Measurements from ENCODE around the gene DLX6. TPM values are rescaled to one million over a fixed set of nuclear protein-coding genes. Genes with fewer than 3 reads are reported as not detected.

DLX6 gene
- polyA plus RNA-seq, 3 donors: not detected

- no peak for DNase-seq (ENCODE audit: low read depth in 3 of 3, low spot score in 2 of 3)
Measured at GRCh38 chr7:97009753-97010732, 4.7 kb downstream of the DLX6 start.

DNA sequence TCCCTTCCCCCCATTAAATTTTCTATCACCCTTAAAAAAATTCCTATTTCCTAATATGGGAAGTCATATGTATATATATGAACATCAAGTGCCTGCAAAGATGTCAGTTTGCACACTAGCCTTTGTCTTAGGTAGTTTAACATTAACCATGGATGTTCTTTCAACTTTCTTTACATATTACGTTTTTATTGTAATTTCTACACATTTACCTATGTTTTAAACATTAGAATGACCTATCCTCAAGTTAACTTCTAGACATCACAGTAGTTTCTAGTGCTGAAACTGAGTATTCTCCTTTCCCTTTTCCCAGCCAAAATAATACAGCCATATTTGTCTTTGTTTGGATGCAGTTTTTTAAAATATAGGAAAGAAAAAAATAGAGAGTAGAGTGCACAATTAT is 5.8 kb downstream of the DLX6 start:
- no peak for DNase-seq (ENCODE audit: low read depth in 3 of 3, low spot score in 2 of 3)

DNA sequence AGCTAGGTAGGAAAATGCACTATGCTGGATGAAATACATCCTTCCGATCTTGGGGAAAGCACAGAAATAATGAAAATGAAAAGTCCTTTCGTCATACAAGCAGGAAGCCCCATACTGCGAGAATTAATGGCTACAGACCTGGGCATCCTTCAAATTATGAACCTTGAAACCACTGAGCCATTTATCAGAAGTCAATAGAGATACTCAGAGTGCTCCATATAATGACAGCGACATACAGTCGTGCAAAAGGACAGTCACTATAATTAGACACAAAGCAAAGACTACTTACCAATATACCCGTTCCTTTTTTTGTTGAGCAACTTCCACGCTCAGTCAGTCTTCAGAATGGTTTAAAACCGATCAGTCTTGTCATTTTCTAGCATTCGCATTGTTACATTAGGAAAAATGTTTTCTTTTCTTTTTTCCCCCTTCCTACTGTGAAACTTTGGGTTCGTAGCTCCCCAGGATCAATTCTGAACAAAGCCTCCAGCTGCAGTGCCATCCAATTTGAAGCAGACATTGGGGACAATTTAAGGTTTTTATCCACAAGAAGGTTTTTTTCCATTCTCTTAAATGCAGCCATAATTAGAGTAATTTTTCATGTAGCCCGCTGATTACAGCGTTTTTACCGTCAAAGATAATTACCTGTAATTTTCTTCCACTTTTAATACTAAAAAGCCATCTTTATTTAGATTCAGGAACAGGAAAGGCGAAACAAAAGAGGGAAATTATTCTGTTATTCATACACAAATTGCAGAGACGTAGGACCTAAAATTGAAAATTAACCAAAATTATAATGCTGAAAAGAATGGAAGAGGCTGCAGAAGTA is 6.4 kb downstream of the DLX6 start:
- DNase-seq (ENCODE audit: low read depth in 3 of 3, low spot score in 2 of 3): no peak

GRCh38 chr7:97012365-97013133 is 7.2 kb downstream of the DLX6 start:
- no peak for DNase-seq (ENCODE audit: low read depth in 3 of 3, low spot score in 2 of 3)

GRCh38 chr7:97013134-97013844 is 7.9 kb downstream of the DLX6 start:
- no peak for DNase-seq (ENCODE audit: low read depth in 3 of 3, low spot score in 2 of 3)

GRCh38 chr7:97013845-97014134 is 8.4 kb downstream of the DLX6 start:
- DNase-seq (ENCODE audit: low read depth in 3 of 3, low spot score in 2 of 3): no peak

- DNase-seq (ENCODE audit: low read depth in 3 of 3, low spot score in 2 of 3): no peak
Measured at GRCh38 chr7:97014145-97014750, 8.9 kb downstream of the DLX6 start.

DNA sequence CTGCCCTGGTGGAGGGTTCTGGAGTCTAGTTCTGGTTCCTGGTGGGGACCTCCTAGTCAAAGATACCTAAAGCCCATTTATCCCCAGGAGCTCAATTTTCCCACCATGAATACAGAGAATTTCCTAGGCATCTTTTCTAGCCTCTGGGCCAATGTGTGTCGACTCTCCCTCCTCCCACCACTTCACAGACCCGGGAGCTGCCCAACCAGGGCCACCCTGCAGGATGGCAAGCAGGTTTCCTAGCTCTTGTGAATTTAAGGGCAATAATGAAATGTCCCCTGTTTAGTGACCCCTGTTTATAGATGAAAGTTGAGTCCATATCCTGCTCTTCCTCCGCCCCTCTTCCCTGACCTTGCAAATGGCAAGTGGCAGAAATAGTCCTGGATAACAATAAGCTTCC is 9.9 kb downstream of the DLX6 start:
- DNase-seq (ENCODE audit: low read depth in 3 of 3, low spot score in 2 of 3): no peak

- DNase-seq (ENCODE audit: low read depth in 3 of 3, low spot score in 2 of 3): no peak
Measured at GRCh38 chr7:97015756-97016380, 10.5 kb downstream of the DLX6 start.

DNA sequence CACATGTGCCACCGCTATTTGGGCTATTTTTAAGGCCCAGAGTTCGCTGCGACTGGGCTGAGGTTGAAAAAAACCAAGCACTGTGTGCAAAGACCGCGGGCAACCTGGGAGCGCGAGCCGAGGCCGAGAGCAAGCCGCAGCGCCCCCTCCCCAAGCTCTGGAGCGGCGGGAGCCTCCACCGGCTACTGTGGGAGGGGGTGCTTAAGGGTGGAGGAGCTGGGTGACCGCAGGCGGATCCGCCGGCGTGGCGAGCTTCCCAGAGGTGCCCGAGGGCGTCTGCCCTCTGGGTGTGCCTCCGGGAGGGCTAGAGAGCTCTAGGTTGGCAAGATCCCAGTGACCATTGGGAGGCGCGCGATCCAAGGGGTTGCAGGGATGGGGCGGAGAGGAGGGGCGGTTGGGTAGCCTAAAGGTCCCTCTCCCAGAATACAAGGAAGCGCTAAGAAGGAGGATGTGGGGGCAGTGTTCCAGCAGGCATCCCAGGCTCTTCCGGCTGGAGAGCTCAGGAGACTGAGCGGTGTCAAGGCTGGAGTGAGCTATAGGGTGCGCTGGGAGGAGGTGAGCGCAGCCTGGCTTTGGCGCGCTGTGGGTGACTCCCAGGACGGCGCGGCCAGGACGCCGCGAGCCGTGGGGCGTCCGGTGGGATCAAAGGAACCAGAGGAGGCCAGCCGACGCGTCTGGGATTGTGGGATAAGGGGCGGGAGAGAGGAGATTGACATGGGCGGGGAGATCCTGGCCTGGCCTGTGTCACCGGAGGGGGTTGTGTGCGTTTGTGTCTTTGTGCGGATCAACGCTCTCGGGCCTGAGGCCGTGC is 11.2 kb downstream of the DLX6 start:
- no peak for DNase-seq (ENCODE audit: low read depth in 3 of 3, low spot score in 2 of 3)

DNA sequence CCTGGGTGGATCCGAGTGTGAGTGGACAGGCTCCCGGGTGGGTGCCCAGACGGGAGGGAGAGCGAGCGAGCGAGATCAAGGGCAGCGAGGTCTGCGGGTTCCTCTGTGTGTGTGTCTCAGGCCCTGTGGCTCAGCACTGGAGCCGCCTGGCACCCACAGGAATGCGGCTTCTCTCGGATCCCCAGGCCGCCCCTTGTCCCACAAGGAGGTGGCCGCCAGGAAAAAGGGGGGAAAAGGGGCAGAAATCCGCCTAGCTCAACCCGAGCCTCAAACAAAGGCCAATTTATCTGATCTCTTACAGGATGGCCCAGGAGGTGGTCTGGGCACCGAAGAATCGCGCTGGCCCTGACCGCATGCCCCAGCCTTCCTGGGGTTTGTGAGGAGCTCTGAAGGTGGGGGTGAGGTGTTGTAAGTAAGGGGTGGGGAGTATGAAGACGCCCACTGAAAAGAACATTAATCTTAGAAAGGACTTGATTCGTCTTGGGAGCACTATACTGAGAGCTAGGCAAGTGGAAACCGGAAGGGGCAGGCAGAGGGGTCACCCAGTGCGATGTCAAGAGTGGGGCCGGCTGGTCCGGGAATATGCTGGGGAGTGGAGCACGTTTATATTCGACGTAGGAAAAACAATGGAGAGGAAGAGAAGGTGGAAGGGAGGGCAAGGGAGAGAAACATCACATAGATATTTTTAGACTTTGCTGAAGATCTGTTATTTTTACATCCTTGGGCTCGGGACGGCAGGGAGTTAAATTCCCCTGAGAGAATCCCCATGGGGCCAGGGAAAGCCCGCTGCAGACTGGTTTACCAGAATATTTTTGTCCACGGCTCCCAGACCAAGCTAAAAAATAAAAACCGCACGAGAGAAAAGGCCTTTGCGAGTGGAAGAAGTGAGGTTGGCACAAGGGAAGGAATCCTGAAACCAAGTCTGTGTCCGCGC is 12.1 kb downstream of the DLX6 start:
- DNase-seq (ENCODE audit: low read depth in 3 of 3, low spot score in 2 of 3): no peak

DNA sequence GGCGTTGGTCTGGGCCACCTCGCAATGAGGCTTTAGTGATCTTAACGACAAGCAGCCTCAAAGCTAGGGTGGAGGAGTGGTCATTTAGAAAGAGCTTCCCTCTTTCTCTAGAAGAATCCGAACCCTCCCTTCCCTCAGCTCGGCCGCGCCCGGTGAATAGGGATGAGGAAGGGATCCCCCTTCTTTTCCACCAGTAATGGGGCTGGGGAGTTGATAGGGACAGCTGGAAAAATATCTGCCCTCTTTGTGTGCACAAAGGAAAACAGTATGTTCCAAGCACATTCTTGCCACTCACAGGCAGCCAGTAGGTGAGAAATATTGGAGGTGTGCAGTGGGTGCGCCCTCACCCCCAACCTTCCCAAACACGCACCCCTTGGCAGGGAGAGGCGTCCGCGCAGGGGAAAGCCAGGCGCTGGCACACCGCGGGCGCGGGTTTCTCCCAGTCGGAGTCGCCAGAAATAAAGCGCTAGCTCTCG is 12.8 kb downstream of the DLX6 start:
- no peak for DNase-seq (ENCODE audit: low read depth in 3 of 3, low spot score in 2 of 3)

DNA sequence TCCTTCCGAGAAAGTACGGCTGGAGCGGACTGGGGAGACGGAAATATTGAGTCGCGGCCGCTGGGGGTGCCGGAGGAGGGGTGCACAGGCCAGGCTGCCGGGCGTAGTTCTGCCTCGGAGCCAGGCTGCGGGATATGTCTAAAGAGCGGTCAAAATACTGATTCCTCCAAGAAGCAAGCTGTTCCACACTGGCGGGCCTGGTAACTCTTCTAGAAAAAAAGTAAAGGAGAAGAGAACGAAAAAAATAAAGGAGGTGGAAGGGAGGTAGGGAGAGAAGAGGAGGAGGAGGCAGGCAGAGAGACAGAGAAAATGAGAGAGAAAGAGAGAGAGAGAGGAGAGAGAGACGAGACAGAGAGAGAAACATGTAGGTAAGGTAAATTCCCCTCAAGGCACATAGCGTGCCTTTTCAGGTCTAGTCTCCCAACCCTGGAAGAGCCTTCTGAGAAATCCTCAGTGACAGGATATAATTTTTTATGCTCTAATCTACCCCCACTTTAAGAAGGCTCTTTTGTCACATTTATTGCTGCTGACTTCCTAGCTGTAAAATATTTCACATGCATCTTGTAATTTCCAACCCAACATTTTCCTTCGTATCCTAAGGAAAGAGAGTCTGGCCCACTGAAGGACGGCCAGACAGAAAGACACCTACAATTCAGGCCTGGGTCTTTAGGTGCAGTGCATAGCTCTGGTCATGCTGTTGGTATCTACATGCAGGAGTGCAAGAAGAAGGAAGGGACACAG is 13.6 kb downstream of the DLX6 start:
- DNase-seq (ENCODE audit: low read depth in 3 of 3, low spot score in 2 of 3): no peak

DNA sequence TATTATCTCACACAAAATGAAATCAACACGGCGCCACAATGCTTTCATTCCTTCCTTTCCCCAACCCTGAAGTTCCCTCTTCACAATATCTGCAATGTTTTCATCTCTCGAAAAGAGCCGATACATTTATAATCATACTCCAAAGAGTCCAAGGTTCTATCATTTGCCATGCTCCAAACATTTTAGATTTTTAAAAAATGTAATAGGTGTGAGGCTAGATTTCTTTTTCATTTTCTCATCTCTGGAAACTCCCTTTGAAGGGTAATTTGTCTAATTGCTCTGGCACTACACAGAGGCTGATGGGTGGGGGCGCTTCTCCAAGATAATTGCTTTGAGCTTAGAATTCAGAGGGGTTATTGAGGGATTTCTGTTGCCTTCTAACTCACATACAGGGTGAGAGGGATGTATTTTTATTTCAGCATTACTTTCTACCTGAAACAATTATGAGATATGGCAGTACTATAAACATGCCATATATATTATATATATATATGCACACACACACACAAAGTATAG is 14.4 kb downstream of the DLX6 start:
- no peak for DNase-seq (ENCODE audit: low read depth in 3 of 3, low spot score in 2 of 3)

DNA sequence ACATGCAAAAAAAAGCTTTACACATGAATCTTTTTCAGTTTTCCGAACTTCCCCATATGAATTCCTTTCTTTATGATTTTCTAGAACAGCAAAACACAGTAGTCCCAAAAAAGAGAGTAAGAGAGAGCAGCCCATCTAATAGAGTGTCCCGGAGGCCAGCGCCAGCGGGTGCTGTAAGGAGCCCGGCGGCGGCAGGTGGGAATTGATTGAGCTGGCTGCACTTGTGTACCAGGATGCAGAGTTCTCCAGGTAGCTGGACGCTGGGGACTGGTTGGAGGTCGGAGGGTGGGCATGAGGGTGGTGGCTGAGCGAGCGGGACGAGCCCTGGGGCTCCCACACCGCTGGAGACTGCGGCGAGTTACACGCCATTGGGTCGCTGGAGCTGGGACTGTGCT is 15.2 kb downstream of the DLX6 start:
- no peak for DNase-seq (ENCODE audit: low read depth in 3 of 3, low spot score in 2 of 3)

DNA sequence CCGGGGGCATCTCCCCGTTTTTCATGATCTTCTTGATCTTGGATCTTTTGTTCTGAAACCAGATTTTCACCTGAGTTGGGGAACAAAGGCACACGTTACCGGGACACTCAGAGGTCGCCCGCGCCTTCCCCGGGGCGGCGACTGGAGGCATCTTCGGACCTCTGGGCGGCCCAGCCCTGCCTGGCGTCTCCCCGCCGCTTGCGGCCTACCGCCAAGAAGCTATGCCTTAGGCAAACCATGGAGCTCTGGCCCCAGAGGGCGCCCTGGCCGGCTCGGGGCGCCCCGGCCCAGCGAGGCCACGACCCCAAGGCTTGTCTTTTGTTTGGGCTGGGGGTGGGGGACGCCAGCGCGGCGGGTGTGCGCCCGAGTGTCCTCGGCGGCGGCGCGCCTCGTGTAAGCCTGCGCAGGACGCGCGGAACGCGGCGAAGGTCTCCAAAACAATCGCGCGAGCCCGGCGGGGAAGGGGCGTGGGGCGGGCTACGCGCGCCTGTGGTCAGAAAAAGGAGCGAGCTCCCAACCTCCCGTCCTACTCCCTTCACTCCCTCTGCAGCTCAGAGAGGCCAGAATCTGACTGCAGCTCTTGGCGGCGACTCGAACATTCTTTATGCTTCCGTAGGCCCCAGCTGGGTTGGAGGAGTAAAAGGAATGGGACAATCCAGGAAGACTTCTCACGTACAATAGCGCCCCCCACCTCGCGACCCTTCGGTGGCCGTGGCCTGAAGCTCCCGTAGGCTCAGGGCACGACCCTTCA is 15.8 kb downstream of the DLX6 start:
- DNase-seq (ENCODE audit: low read depth in 3 of 3, low spot score in 2 of 3): no peak
